Neutrophil (primary cell): ENCODE results near the gene PPP1R37.

Experiments used
- H3K27ac ChIP-seq: fragments of 200-600 bp; sonication (generic); 2 replicates; pipeline ENCODE4 v1.5.1; 2016; ENCODE audit warnings: mild to moderate bottlenecking, moderate library complexity
- H3K27me3 ChIP-seq: fragments of 200-600 bp; sonication (generic); 2 replicates; pipeline ENCODE4 v1.6.0; 2016; ENCODE audit warnings: mild to moderate bottlenecking
- H3K36me3 ChIP-seq: fragments of 200-600 bp; sonication (generic); 2 replicates; pipeline ENCODE4 v1.5.1; 2017
- H3K4me1 ChIP-seq, 2 experiments: fragments of 200-600 bp in 1 of 2; sonication (generic) in 1 of 2; 1 replicate in 1 of 2; 2 replicates in 1 of 2; pipeline versions ENCODE4 v1.5.1 to v1.6.1; 2013 to 2016; ENCODE audit warnings: low read depth in 1 of 2, low read length in 1 of 2, mild to moderate bottlenecking in 1 of 2, moderate library complexity in 1 of 2; ENCODE audit not compliant: control insufficient read depth in 1 of 2, insufficient read depth in 1 of 2
- H3K4me3 ChIP-seq, 2 experiments: fragments of 200-600 bp in 1 of 2; sonication (generic) in 1 of 2; 1 replicate in 1 of 2; 2 replicates in 1 of 2; pipeline ENCODE4 v1.5.1; 2013 to 2016; ENCODE audit warnings: low read depth in 1 of 2, low read length in 1 of 2, mild to moderate bottlenecking in 1 of 2, moderate library complexity in 1 of 2
- H3K9me3 ChIP-seq: fragments of 200-600 bp; sonication (generic); 2 replicates; pipeline ENCODE4 v1.5.1; 2016
- TF ChIP-seq, protein P1 (sequence below): fragments of 200-600 bp; sonication (generic); IDR thresholded peaks from 2 replicates; pipeline ENCODE4 v1.5.1; 2016; ENCODE audit warnings: antibody characterized with exemption

Gene PPP1R37

DNA sequence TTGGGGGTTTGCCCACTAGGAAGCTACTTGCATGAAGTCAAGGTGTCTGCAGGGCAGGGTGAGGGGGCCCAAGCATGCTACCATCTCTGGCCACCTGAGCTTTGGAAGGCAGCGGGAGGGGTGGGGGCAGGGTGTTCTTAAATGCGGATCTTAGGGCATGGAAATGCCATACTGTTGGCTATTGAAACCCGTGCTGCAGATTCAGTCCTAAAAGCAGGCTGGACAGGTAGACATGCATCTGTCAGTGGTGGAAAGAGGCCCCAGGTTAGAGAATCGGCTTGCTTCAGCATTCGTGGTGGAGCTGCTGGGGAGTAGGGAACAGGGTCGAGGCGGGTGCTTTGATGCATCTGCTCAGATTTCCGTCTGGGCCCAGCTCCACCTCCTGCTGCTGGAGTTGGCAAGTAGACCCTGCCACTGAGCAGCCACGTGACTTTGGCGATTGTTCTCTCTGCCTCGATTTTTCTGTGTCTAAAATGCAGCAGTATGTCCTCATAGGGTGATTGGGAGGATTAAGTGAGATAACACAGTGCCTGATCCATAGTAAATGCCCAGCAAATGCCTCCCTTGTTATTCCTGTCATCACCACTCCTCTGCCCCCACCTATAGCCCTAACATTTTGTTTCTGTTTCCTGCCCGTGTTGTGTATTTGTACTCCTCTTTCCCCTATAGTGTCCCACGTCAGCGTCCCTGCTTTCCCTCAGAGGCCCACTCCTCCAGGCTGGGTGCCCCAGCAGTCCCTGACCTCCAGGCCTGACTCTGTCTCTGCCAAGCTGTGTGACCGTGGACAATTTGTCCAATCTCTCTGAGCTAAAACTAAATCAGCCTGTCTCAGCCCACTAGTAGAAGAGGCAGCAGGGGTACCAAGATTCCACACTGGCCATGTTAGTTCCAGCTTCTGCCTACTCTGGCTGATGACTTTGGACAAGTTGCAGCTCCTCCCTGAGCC, 5.8 kb downstream of the PPP1R37 start:
- H3K27ac ChIP-seq: no peak overlapping the region
- H3K9me3 ChIP-seq: no peaks in the 10 kb centered on the region
- no peak overlapping the region for H3K4me3 ChIP-seq
- no peaks in the 10 kb centered on the region for H3K27me3 ChIP-seq
- peaks cover 8% of the 10 kb centered on the region for H3K36me3 ChIP-seq
- TF ChIP-seq, protein P1, sequence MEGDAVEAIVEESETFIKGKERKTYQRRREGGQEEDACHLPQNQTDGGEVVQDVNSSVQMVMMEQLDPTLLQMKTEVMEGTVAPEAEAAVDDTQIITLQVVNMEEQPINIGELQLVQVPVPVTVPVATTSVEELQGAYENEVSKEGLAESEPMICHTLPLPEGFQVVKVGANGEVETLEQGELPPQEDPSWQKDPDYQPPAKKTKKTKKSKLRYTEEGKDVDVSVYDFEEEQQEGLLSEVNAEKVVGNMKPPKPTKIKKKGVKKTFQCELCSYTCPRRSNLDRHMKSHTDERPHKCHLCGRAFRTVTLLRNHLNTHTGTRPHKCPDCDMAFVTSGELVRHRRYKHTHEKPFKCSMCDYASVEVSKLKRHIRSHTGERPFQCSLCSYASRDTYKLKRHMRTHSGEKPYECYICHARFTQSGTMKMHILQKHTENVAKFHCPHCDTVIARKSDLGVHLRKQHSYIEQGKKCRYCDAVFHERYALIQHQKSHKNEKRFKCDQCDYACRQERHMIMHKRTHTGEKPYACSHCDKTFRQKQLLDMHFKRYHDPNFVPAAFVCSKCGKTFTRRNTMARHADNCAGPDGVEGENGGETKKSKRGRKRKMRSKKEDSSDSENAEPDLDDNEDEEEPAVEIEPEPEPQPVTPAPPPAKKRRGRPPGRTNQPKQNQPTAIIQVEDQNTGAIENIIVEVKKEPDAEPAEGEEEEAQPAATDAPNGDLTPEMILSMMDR: no peak
- peaks cover 14 to 18% of the 10 kb centered on the region in 2 experiments for H3K4me1 ChIP-seq

- Histone ChIP-seq H3K9me3 (no peaks in the 10 kb centered on the region), H3K4me1 (peaks cover 7 to 9% of the 10 kb centered on the region in 2 experiments), H3K4me3 (no peak overlapping the region), H3K36me3 (peaks cover 8% of the 10 kb centered on the region), H3K27ac (no peak overlapping the region), H3K27me3 (no peaks in the 10 kb centered on the region)
- TF ChIP-seq, protein P1: no peak
These were observed 6.7 kb downstream of the PPP1R37 start for GRCh38 chr19:45099467-45100191.

DNA sequence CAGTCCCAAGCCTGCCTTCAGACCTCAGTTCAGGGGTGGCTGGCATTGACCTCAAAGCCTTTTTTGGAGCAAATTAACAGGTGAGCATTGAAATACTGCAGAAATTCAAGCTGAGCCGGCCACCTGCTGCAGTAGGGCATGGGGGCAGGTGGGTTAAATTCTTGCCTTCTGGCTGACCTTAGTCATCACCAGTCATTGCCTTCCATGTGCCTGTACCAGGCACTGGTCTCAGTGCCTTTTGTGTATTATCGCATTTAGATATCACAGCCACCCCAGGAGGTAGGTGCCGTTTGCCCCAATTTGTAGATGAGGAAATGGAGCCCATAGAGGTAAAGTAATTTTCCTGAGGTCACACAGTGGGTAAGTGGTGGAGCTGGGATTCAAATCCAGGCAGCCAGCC, 7.2 kb downstream of the PPP1R37 start:
- no peaks in the 10 kb centered on the region for H3K27me3 ChIP-seq
- peaks cover 10 to 11% of the 10 kb centered on the region in 2 experiments for H3K4me1 ChIP-seq
- no peak overlapping the region for H3K27ac ChIP-seq
- TF ChIP-seq, protein P1: no peak
- H3K36me3 ChIP-seq: peaks cover 8% of the 10 kb centered on the region
- H3K9me3 ChIP-seq: no peaks in the 10 kb centered on the region
- no peak overlapping the region for H3K4me3 ChIP-seq

DNA sequence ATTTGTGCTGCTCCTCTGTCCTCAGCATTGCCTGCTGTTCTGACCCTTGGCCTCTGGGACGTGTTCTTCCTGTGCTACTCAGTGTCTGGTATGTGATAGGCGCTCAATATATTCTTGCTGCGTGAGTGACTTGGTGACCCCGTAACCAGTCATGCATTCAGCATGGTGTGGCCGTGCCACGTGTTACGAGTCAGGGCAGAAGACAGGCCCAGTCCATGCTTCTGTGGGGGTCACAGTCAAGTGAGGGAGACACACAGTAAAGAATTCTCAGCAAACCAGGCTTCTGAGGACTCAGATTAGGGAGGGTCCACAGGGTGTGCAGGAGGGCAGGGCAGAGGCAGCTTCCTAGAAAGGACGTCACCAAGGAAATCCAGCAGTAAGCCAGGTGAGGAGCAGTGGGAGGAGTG, 7.9 kb downstream of the PPP1R37 start:
- no peak overlapping the region for H3K4me3 ChIP-seq
- peaks cover 11% of the 10 kb centered on the region in 2 experiments for H3K4me1 ChIP-seq
- no peak overlapping the region for H3K27ac ChIP-seq
- H3K36me3 ChIP-seq: peaks cover 8% of the 10 kb centered on the region
- TF ChIP-seq, protein P1: no peak
- H3K27me3 ChIP-seq: no peaks in the 10 kb centered on the region
- no peaks in the 10 kb centered on the region for H3K9me3 ChIP-seq

GRCh38 chr19:45101806-45102205, 8.8 kb downstream of the PPP1R37 start:
- H3K4me3 ChIP-seq: no peak overlapping the region
- H3K4me1 ChIP-seq: peaks cover 11% of the 10 kb centered on the region in 2 experiments
- no peaks in the 10 kb centered on the region for H3K27me3 ChIP-seq
- H3K27ac ChIP-seq: no peak overlapping the region
- H3K36me3 ChIP-seq: peaks cover 8% of the 10 kb centered on the region
- no peaks in the 10 kb centered on the region for H3K9me3 ChIP-seq
- TF ChIP-seq, protein P1: no peak
